ENCODE measurements around the gene KNL1.

DNA sequence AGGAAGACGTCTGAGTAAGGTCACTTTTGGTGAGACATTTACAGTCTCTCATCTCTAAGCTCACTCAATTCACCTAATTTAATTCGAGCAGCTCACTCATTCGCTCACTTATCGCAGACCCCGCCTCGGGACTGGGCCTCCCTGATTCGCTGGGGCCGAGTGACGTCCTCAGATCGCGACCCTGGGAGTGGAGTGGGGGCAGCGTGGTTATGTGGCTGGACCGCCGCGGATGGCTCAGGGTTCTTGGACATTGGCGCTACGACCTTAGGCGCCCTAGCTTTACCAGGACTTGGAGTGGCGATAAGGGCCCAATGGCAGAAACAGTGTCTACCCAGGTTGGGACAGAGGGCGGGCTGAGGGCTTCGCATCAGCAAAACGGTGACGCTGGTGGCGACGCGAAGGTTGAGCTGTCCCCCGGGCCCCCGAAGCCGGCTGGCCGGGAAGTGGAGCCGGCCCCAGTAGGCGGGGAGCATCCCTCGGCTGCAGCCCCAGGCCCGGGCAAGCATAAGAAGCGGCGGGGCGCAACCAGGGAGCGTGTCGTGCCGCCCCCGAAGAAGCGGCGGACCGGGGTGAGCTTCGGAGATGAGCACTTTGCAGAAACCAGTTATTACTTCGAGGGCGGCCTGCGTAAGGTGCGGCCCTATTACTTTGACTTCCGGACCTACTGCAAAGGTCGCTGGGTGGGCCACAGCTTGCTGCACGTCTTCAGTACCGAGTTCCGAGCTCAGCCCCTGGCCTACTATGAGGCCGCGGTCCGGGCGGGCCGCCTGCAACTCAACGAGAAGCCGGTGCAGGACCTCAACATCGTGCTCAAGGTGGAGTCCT is 24.7 kb upstream of the KNL1 start, which contains the start of gene RPUSD2:
- TF ChIP-seq, protein P1, sequence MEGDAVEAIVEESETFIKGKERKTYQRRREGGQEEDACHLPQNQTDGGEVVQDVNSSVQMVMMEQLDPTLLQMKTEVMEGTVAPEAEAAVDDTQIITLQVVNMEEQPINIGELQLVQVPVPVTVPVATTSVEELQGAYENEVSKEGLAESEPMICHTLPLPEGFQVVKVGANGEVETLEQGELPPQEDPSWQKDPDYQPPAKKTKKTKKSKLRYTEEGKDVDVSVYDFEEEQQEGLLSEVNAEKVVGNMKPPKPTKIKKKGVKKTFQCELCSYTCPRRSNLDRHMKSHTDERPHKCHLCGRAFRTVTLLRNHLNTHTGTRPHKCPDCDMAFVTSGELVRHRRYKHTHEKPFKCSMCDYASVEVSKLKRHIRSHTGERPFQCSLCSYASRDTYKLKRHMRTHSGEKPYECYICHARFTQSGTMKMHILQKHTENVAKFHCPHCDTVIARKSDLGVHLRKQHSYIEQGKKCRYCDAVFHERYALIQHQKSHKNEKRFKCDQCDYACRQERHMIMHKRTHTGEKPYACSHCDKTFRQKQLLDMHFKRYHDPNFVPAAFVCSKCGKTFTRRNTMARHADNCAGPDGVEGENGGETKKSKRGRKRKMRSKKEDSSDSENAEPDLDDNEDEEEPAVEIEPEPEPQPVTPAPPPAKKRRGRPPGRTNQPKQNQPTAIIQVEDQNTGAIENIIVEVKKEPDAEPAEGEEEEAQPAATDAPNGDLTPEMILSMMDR (IDR thresholded peaks at IDR 0.05), result no peak
- peak; percentile 49 to 73 for TF ChIP-seq POLR2A (IDR thresholded peaks at IDR 0.05)
